ENCODE results near the gene PIK3CG. TPM values are rescaled to one million over a fixed set of nuclear protein-coding genes. Genes with fewer than 3 reads are reported as not detected.
A peak's percentile ranks its signal among the peaks of the same experiment; 100 is the strongest.

PIK3CG gene
- total and polyA plus RNA-seq, 2 experiments from 2014 or later = 0.12 TPM; not detected in 1

- Histone ChIP-seq H3K27me3 (no peaks in the 10 kb centered on the region), H3K9me3 (ENCODE audit: low read depth) (no peaks in the 10 kb centered on the region), H3K36me3 (no peaks in the 10 kb centered on the region), H3K4me1 (ENCODE audit: low read depth) (peaks cover 16% of the 10 kb centered on the region), H3K4me3 (no peak overlapping the region), H3K27ac (no peak overlapping the region)
- DNase-seq (ENCODE audit: low read depth in 1 of 2, low spot score in 1 of 2) = peak in 1 of 2 donors; percentile 55
- no peak for TF ChIP-seq CTCF (IDR thresholded peaks at IDR 0.05; ENCODE audit: low read depth, low read length)
Observed at GRCh38 chr7:106862317-106863089, 2.6 kb upstream of the PIK3CG start.

- H3K9me3 ChIP-seq (ENCODE audit: low read depth) = no peaks in the 10 kb centered on the region
- H3K27me3 ChIP-seq = no peaks in the 10 kb centered on the region
- no peak for TF ChIP-seq CTCF (IDR thresholded peaks at IDR 0.05; ENCODE audit: low read depth, low read length)
- peaks cover 14% of the 10 kb centered on the region for H3K4me1 ChIP-seq (ENCODE audit: low read depth)
- no peak overlapping the region for H3K27ac ChIP-seq
- no peaks in the 10 kb centered on the region for H3K36me3 ChIP-seq
- H3K4me3 ChIP-seq = no peak overlapping the region
- no peak for DNase-seq (ENCODE audit: low read depth in 1 of 2, low spot score in 1 of 2)
Observed at GRCh38 chr7:106863274-106863997, 1.6 kb upstream of the PIK3CG start.

GRCh38 chr7:106864298-106865081 is 592 bp upstream of the PIK3CG start:
- no peaks in the 10 kb centered on the region for H3K27me3 ChIP-seq
- TF ChIP-seq CTCF (IDR thresholded peaks at IDR 0.05; ENCODE audit: low read depth, low read length) = no peak
- no peaks in the 10 kb centered on the region for H3K9me3 ChIP-seq (ENCODE audit: low read depth)
- no peak overlapping the region for H3K4me3 ChIP-seq
- peak in 1 of 2 donors; percentile 10 for DNase-seq (ENCODE audit: low read depth in 1 of 2, low spot score in 1 of 2)
- no peak overlapping the region for H3K27ac ChIP-seq
- no peaks in the 10 kb centered on the region for H3K36me3 ChIP-seq
- peaks cover 7% of the 10 kb centered on the region for H3K4me1 ChIP-seq (ENCODE audit: low read depth)

- TF ChIP-seq CTCF (IDR thresholded peaks at IDR 0.05; ENCODE audit: low read depth, low read length) = no peak
- Histone ChIP-seq H3K4me3 (no peak overlapping the region), H3K4me1 (ENCODE audit: low read depth) (peaks cover 5% of the 10 kb centered on the region), H3K36me3 (no peaks in the 10 kb centered on the region), H3K9me3 (ENCODE audit: low read depth) (no peaks in the 10 kb centered on the region), H3K27ac (no peak overlapping the region), H3K27me3 (no peaks in the 10 kb centered on the region)
- no peak for DNase-seq (ENCODE audit: low read depth in 1 of 2, low spot score in 1 of 2)
Observed at GRCh38 chr7:106866298-106867281, 1.5 kb downstream of the PIK3CG start.

All from cardiac muscle cell (in vitro differentiated cells and primary cell).